HCT116 (cell line): ENCODE data around the gene SYNC. TPM values are rescaled to one million over a fixed set of nuclear protein-coding genes. Genes with fewer than 3 reads are reported as not detected.

ENCODE experiments used
- total RNA-seq: library from RNA; stranded (reverse); gene quantifications from one replicate; pipeline ENCODE4 v1.2.1, GENCODE V29; 2021; ENCODE audit not compliant: unreplicated experiment

Gene SYNC
- total RNA-seq, 1 experiment from 2014 or later, result 1.3 TPM

Other genes with a start within 250 kb of the SYNC start
- 0.25 TPM for gene ZBTB8B, start 237.7 kb downstream of the SYNC start, total RNA-seq
- gene ZBTB8A, start 163.3 kb downstream of the SYNC start, total RNA-seq, result 9.7 TPM
- gene ZBTB8OS, start 52.2 kb downstream of the SYNC start, total RNA-seq, result 49.2 TPM
- gene RBBP4, start 51.6 kb downstream of the SYNC start, total RNA-seq, result 279 TPM
- gene YARS1, start 114.6 kb upstream of the SYNC start, total RNA-seq, result 244 TPM
- 38.2 TPM for gene S100PBP, start 114.9 kb upstream of the SYNC start, total RNA-seq
- gene FNDC5, start 168.1 kb upstream of the SYNC start, total RNA-seq, result not detected
- 0.15 TPM for gene HPCA, start 183.7 kb upstream of the SYNC start, total RNA-seq
- gene TMEM54, start 198.6 kb upstream of the SYNC start, total RNA-seq, result 121 TPM